HG02885 (cell line): ENCODE data around the gene GPR153.
"Not testable (repeated sequence)": the region's sequence is repeated elsewhere in the genome, so short reads cannot be mapped to it uniquely, and the experiment has no call there.

Experiments
- ATAC-seq: cut with Tn5 transposase; IDR thresholded peaks from one replicate; pipeline ENCODE4 v1.9.1; 2021; ENCODE audit warnings: mild to moderate bottlenecking; ENCODE audit not compliant: unreplicated experiment, poor library complexity

GPR153 gene

DNA sequence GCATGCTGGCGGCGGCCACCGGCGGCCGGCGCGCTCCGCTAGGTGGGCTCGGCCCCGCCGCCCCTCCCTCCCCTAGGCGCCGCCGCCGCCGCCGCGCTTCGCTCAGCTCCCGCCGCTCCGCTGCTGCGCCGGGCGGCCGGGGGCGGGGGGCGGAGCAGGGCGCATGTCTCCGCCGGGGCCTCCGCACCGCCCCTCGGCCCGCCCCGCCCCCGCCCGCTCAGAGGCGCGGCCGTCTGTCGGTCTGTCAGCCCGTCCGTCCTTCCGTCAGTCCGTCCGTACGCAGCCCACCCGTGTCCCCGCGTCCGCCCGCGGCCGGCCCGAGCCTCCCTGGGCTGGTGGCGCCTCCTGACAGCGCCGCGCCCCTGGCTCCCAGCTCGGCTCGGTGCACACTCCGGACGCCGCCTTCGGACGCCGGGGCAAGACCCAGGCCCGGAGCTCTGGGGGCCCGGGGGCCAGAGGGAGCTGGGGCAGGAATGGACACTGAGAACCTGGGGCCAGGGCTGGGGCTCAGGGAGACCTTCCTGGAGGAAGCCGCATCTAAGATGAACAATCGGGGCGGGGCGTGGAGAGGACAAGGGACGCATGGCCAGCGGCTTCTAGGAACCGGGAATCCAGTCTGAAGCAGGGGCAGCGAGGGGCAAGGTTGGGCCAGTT lies at the start of gene GPR153:
Gene GPR153 (minus strand): TSS at position 138 of the 654 bp plus-strand sequence. CDS start 6,193 bp downstream, outside the sequence.
- ATAC-seq, result peak; percentile 51

DNA sequence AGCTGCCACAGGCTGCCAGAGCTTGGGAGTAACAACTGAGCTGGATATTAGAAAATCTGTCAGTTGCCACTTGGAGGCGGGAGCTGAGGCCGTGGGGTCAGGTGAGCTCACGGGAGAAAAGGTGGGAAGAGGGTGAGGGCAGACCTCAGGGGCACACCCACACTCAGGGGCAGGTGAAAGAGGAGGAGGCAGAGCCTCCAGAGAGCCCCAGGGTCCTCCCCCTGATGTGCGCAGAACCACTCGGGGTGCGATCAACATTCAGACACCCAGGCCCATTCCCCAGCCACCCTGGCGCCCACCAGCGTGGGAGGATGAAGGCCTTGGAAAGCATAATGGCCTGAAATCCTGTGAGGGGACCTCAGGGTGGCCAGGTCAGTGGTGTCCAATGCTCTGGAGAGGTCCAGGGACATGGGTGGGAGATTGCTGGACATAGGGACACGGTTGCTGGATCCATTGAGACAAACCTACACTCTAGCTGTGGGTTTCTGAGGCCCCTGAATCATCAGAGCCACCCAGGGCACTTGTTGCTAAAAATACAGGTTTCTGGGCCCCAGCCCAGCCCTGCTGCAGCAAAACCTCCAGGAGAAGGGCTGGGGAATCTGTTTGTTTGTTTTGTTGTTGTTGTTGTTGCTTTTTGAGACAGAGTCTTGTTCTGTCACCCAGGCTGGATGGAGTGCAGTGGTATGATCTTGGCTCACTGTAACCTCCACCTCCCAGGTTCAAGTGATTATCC lies 49.4 kb upstream of the GPR153 start:
- ATAC-seq, result no peak

DNA sequence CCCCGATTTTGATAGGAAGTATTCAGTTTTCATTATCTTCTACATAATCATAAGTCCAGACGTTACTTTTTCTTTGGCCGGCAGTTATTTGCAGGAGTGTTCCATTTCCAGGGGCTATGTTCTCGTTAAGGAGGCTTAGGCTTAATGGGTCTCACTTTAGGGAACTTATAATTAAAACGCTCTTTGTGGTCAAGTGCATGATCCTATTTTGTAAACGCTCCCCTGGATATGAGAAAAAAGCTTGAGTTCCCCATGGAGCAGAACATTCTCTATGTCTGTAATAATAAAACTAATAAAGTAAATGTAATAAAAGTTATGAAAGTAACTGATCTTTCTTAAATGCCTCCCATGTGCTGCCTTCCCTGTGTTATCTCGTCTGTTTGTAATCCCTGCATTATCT lies 48.7 kb upstream of the GPR153 start:
- no peak for ATAC-seq

DNA sequence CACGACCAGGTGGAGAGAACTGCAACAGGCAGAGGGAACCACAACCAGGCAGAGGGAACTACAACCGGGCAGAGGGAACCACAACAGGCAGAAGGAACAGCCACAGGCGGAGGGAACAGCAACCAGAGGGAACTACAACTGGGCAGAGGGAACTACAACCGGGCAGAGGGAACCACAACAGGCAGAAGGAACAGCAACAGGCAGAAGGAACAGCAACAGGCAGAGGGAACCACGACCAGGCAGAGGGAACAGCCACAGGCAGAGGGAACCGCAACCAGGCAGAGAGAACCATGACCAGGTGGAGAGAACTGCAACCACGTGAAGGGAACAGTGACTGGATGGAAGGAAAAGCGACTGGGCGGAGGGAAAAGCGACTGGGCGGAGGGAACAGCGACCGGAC lies 47.6 kb upstream of the GPR153 start:
- no peak for ATAC-seq

DNA sequence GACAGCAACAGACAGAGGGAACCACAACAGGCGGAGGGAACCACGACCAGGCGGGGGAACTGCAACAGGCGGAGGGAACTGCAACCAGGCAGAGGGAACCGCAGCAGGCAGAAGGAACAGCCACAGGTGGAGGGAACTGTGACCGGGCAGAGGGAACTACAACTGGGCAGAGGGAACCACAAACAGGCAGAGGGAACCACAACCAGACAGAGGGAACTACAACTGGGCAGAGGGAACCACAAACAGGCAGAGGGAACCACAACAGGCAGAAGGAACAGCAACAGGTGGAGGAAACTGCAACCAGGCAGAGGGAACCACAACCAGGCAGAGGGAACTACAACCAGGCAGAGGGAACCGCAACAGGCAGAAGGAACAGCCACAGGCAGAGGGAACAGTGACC lies 46.8 kb upstream of the GPR153 start:
- not testable (repeated sequence) for ATAC-seq

DNA sequence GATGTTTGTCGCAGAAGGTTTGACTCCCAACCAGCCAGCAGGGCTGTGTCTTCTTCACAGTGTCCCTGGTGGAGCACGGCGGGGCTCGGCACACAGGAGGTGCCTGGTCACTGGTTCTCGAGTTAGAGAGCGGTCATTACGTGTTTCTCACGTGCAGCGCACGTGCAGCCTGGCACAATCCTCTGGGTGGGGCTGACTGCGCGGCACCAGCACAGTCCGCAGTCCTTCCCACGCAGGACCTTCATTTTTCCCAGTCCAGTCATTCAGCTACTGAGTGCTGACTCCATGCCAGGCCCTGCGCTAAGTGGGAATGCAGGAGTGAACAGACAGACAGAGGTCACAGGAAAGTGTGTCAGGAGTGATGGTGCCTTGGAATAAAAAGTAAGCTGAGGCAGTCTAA lies 46.2 kb upstream of the GPR153 start:
- no peak for ATAC-seq

DNA sequence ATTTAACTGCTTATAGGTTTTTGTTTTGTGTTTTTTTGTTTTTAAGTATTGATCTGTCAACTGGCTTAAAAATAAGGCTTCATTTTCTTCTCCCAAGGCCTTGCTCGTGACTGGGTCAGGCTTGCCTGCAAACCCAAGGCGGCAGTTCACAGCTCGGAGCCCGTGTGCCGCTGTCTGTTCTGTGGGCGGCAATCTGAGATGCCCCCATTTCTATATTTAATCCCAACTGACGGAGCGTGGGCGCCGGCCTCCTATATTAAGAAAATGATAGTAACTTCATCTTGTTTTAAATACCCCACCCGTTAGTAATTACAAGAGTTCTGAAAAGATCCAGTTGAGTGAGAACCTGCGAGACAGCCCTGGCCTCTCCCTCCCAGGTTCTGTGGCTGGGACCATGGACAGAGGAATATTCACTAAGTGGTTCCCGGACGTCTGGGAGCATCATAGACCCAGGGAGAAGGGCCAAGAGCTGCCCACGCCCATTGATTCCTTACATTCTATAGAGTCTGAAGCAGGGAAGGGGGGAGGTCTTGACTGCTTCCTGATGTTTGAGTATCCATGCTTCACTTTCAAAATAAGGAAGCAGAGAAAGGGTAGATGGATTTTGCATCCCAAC lies 42.6 kb upstream of the GPR153 start:
- ATAC-seq, result no peak

DNA sequence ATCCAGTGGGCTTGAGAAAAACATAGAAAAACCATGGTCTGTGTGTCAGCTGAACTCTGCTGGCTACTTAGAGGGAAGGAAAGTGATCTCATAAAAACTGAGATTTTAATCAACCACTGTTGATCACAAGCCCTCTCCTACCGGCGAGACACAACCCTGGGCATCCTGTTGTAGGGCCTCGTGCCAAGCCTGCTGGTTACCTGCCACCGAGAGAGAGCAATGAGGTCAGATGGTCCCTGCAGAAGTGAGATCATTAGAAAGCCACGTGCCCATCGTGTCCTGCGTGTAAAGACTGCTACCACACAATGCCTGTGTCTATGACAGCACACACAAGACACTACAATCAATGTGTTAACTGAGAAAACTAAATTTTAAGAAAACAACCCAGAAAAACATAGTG lies 41.7 kb upstream of the GPR153 start:
- no peak for ATAC-seq

DNA sequence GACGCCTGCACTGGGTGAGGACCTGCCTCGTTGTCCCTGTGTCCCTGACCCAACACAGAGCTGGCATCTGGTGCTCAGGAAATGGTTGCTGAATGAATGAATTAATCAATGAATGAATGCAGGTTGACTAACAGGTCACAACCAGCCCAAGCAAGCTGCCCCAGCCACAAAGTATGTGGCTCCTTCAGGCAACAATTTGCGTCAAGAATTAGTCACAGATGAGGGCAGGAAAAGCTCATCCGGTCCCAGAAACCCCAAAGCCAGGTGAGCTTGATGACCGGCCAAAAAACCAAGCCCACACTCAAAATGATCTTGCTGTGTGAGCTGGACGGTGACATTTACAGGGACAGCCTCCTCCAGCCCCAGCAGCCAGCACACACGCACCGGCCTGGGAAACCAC lies 40.6 kb upstream of the GPR153 start:
- no peak for ATAC-seq

DNA sequence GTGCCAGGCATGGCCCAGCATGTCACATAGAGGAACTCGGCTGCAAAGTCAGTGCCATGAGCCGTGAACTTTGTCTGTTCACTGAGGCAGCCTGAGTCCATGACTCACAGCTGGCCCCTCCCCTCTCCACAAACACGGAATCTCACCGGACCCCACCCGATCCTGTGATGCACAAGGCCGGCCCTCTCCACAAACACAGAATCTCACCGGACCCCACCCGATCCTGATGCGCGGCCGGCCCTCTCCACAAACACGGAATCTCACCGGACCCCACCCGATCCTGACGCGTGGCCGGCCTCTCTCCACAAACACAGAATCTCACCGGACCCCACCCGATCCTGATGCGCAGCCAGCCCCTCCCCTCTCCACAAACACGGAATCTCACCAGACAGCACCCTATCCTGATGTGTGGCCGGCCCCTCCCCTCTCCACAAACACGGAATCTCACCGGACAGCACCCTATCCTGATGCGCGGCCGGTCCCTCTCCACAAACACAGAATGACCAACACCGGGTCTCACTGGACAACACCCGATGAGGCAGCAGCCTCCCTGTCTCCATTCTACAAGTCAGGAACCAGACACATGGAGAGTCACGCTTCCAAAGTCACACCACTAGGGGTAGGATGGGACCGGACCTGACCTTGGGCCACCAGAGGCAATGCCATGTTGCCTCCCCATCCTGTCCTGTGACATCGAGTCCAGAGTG lies 39.6 kb upstream of the GPR153 start:
- ATAC-seq, result no peak

DNA sequence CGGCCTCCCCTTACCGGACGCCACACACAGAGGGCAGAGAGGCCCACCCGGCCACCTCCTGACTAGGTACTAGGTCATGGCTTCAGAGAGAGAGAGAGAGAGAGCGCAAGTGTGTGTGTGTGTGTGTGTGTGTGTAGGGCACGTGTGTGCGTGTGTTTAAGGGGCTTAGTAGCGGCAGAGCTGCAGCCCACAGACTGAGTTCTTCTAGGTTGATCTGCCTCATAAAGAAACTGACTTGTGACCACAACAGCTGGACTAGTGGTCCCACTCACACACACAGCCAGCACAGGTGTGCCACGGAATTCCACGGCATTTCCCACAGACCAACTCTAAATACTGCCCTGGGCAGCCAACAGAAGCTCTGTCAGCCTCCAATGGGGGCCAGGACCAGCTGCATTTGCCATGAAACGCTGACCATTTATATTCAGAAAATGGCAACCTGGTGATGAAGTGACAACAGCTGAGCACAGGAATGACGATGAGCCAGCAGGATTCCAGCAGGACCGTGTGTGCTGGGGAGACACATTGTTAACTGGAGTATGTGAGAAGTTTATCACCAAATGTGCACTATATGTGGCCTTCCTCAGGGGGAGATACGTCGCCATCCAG lies 38.8 kb upstream of the GPR153 start:
- ATAC-seq, result no peak

DNA sequence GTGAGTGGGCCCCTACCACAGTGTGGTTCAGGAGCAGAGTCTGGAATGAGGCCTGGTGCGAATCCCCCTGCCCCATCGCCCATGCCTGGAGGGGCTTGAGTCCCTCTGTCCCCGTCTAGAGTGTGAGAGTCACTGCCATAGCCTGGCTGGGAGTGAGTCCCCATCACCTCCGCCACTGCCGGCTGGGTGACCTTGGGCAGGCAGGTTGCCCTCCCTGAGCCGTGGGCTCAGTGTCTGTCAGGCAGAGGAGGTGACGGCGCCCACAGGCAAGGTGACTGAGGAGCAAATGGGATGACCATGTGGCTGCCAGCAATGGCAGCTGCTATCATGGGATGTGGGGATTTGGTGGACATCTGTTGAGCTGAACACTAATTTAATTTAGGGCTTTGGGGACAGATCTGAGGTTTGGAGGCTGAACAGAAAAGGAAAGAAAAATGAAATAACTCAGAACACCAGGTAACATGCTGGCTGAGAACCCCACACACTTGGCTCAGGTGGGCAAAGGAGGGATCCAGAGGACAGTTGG lies 38.1 kb upstream of the GPR153 start:
- ATAC-seq, result no peak

DNA sequence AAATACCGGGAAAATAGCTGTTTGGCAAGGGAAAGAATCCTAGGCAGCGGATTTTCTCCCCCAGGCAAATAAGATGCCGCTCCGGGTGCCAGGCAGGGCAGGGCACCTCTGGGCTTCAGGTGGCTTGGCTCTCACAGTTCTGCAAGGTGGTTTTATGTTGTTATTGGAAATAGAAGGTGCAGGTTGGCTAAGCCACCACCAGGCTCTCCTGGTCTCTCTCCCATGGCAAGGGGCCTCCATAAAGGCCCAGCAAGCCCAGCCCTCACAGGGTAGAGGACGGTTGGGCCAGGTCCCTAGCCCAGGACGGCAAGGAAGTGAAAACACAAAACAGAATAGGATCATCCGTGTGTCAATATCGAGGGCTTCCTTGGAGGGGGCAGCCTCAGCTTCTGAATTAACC lies 37.6 kb upstream of the GPR153 start:
- no peak for ATAC-seq

DNA sequence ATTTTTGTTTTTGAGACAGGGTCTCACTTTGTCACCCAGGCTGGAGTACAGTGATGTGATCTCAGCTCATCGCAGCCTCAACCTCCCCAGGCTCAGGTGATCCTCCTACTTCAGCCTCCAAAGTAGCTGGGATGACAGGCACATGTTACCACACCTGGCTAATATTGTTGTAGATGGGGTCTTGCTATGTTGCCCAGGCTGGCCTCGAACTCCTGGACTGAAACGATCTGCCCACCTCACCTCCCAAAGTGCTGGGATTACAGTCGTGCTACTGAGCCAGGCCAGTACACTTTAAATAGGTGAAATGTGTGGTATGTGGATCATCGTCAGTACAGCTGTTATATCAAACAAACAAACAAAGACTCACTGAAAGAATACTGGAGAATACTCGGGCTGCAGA lies 35.0 kb upstream of the GPR153 start:
- no peak for ATAC-seq

DNA sequence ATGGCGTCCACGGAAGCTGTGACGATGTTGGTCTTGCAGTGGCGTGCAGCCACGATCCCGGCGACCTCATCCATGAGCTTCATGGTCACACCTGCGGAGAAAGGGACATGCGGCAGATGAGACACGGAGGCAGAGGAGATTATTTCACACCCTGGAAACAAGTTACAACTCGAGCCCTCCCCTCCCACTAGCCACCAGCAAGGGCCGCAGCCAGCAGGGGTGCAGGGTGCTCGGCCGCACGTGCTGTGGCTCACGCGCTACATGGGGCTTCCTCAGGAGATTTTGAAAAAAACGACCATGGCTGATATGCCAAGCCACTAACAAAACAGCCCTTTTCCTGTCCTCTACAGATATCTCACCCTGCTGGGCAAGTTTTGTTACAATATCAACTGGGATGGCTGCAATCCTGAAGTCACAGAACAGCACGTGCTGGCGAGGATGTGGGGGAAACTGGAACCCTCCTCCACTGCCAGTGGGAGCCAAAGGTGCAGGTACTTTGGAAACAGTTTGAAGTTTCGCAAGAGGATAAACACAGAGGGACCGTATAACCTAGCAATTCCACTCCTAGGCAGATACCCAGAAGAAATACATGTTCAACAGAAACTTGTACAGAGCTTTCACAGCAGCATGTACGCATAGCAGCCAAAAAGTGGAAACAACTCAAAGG lies 34.1 kb upstream of the GPR153 start:
- no peak for ATAC-seq

DNA sequence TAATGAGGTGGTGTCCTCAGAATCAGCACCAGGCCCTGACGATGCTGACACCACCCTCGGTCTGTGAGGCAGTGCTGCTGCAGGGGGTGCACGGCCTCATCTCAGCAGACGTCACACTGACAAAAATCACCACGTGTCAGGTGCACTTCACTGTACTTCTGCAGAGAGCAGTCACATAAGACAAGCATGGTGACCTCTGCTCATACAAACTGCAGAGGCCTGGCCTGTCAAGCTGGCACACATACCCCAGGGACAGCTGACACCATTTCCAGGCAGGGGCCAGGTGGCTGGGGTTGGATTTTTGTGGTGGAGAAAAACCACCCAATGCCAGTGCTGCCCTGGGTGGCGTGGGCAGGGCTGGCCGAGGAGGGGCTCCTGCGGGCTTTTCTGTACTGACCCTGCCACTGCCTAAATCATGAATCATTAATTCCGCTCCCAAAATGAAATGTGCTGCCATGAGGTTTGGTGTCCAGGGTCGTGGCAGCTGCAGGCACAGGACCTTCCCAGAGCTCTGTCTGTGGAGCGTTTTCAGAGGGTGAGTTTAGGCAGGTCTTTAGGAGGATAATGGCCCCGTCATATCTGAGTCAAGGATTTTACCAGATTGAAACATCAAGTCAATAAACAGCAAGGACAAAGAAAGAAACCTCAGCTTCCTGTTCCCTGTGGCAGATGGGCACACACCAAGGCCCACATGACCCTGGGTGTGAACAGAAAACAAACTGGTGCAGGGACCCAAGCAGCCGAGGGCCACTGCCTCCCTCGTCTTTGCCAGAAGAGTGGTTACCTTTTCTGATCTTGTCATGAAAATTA lies 33.4 kb upstream of the GPR153 start:
- no peak for ATAC-seq

DNA sequence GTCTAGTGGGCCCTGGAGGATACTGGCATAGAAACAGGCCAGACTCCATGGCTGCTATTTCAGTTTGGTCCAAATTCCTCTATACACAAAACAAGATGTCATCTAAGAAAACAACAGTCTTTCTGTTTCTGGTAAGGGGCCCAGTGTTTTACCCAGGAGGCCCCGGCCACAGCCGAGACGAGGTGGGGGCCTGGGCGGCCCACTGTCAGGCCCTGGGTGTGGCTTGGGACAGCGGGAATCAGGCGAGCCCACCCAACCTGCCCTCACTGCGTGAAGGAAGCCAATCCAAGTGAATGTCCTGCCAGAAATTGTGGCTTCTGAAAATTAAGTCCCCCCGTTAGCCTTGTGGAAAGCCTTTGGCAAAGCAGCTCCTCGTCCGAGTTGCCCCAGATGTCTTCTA lies 31.2 kb upstream of the GPR153 start:
- ATAC-seq, result no peak

DNA sequence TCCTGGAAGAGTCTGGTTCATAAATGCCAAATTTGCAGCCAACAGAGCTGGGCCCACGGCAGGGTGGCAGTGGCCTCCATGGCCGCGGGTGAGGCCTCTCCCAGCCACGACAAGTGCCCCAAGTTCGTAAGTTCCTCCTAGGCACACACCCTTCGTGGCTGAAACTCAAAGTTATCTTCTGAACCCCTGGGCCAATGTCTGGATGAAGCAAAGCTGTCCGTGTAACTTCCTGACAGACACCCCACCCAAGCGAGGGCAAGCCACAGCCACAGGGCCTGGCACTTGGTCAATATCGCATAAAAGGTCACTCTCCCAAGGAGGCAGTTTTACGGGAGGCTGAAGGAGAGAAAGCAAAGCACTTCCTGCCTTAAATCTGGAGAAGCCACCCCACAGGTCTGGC lies 27.8 kb upstream of the GPR153 start:
- ATAC-seq, result no peak

DNA sequence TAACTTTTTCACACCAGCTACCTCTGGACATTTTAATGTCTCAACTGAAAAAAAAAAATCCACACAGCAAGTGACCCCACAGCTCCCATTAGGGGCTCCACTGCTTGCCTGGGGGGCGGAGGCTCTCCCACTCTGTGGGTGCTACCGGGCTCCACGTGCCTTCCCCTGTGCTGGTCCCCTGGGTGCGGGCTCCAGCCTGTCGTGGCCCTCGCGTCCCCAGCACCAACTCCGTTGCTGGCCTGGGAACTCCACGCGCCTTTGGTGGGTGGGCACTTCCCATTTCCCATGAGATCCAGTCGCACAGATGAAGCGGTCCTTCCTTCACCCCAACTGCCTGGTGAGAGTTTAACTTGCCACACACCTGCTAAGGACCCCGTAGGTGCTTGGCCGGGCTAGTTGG lies 27.1 kb upstream of the GPR153 start:
- no peak for ATAC-seq
